Activated CD4-positive, alpha-beta T cell treated with anti-CD3 and anti-CD28 coated beads for 4 hours (primary cell): ENCODE measurements around the gene ADAT3.
A peak's percentile ranks its signal among the peaks of the same experiment; 100 is the strongest.

Source experiments
- DNase-seq, 2 donors: peaks; one replicate each; pipeline ENCODE4 v3.0.0-alpha.2; 2020

ADAT3 gene

DNA sequence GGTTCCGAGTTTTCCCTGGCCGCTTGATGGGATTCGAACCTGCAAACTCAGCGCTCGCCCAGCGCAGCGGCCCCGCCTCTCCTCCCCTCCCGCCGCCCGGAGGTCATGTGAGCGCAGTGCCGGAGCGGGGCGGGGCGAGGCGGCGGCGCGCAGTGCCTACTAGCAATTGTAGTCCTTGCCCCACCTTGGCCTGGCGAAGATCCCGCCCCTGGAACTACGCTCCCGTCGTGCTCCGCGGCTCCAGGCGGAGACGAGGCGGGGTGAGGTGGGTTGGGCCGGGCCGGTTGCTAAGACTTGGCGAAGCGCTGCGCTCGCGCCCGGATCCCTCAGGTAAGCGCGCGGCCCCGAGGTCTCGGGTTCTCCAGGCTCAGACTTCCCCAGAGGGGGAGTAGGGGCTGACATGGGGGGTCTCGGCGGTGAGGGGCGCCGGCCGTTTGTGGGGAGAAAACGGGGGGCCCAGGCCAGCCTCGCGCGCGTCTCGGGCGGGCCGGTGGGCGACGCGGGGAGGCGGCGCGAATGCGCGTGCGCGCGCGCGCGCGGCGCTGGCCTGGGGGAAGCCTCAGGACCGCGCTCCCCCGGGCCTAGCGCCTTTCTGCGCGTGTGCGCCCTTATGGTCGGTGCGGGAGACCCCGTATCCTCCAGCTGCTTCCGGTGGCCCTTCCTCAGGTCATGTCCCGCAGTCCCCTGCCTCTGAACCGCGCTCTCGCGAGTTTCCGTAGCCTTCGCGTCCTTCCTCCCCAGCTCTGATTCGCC lies at the start of gene ADAT3, which contains the start of gene SCAMP4:
TSS of gene ADAT3 (plus strand) at position 290 of the 753 bp plus-strand sequence. CDS start 6,649 bp downstream, outside the sequence.
TSS of gene SCAMP4 (plus strand) at position 290 of the 753 bp plus-strand sequence. CDS start 9,621 bp downstream, outside the sequence.
- peak; percentile 97 to 98 for DNase-seq

DNA sequence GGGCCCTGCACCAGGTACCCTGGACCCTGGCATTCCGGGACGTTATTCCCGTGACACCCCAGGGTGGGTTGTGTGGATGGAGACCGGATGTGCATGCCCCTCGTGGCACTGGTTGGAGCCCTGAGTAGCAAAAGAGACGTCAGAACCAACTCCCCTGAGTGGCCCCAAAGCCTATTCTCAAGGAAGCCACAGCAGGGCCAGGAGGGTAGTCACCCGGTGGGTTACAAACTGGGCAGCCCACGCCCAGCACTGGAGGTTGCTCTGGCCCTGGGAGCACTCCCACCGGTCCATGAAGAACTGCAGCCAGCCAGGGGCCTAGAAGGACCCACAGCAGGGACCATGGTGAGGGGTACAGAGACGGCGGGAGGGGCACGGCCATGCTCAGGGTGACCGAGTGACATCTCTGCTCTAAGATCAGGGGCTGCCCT lies 49.4 kb upstream of the ADAT3 start:
- DNase-seq = no peak

- no peak for DNase-seq
These were observed 48.9 kb upstream of the ADAT3 start for GRCh38 chr19:1856345-1856697.

- DNase-seq = peak; percentile 63 to 72
These were observed 48.2 kb upstream of the ADAT3 start for GRCh38 chr19:1856698-1857603.

GRCh38 chr19:1857648-1858326 lies 47.4 kb upstream of the ADAT3 start:
- no peak for DNase-seq

DNA sequence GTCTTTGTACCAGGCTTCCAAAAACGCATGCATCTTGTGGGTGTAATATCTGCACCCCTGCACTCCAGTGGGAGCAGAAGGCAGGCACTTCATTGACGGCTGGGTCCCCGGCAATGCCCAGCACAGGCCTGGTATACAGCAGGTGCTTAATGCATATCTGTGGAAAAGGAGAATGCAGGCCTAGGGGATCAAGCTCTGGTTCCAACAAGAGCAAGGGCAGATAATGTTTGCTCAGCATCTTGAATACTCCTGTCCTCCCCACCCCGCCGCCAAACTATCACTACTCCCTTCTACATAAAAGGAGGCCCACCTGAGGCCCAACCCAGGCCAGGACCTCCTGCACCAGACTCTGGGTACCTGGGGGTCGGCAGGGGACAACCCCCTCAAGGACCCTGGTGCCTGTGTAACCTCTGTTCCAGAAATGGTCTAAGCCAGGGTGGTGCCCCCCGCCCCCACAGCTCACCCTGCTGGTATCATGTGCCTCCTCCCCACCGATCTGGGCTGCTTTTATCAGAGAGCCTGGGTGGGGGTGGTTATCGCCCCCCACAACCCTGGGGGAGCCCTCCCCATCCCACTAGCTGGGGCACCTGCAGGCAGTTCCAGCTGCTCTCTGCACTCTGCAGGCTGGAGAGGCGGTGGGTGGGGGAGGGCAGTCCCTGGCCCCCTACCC lies 46.7 kb upstream of the ADAT3 start:
- no peak for DNase-seq

DNA sequence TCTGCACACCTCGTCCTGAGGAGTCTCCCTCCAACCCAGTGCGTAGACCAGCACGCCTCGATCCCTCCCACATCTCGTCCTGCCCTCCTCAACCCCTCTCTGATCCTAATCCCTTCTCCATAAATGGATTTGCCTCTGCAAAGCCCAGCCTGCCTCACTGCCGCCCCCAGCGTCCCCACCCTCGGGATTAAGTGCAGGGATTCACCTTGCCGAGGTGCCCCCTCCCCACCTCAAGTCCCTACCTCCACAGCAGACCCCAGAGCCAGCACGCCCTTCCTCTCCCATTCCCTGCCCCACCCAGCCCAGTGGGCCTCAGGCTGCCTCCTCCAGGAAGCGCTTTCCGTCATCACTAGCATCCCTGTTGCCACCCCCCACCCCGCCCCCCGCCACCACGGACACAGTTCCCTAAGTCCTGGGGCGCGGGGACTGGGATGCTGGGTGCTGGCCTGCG lies 45.8 kb upstream of the ADAT3 start:
- no peak for DNase-seq

DNA sequence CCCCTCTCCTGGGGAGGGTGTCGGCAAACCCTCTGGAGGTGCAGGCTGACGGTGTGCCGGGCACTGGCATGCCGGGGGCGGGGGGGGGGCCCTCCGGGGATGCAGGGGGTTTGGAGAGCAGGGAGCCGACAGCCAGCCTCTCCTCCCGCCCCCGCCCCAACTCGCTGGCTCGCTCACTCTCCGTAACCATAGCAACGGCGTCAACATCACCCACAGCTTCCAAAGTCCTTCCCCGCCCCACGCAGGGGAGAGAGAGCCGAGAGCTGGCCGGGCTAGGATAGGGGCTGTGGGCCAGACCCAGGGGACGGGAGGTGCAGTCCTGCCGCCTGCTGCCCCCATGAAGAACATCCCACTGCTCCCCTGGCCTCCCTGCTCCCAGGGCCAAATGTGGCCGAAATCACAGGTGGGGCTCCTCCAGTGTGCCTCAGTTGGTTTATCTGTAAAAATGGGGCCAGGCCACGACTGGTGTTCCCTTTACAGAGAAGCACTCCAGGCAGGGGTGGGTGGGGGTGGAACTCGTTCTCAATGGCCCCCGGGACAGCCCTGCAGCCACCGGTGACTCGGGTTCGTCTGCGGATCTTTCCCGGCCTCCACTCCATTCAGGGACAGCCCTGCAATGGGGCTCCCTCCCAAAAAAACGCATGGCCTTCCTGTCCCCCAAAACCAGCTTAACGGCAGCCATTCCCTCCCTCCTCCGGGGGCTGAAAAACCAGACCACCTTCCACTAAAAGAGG lies 45.0 kb upstream of the ADAT3 start:
- DNase-seq = peak; percentile 70 to 72

DNA sequence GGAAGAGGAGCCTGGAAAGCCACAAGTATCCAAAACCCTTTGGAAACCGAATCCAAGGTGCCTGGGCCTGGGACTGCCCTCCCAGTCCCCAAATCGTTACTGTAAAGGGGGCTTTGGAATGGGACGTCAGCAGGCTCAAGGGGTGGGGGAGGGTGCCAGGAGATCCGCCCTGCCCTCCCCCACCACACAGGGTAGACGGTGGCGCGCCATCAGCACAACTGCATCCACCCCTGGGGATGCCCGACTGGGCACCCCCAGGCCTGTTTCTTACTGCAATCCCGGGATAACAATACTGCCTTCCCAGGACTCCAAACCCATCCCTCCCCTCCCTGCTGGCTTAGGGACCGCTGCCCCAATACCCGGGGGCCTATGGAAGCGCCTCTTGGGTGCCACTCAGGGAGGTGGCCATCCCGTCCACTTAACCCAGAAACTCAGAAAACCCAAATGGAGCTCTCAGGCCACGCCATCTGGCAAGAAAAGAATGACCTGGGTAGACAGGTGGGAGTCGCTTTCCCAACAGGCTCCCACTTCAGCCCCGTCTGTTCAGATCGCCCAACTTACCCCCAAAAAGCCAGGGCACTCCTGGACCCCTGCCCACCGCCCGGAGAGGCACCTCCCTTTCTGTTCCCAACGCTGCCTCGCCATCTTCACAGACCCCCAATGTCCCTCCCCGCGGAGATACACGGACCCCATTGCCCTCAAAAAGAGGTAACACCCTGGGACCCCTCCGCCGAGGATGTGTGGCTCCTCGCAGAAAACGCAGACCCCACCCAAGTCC lies 44.2 kb upstream of the ADAT3 start:
- DNase-seq = no peak

GRCh38 chr19:1861599-1862031 lies 43.6 kb upstream of the ADAT3 start:
- no peak for DNase-seq

DNA sequence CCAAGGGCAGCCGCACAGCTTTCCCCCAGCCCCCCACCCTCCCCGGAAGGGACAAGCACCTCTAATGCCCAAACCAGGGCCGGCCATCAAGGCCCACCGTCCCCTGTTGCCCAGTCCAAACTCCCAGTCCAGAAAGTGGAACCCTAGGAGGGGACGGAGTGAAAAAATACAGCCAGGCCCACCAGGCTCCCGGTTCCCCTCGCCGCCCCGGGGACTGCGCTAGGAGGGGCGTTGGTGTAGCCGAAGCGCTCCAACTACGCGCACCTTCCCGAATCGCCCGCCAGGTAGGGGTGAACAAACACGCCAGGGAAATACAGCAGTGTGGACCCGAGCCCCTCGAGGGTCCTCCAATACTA lies 43.2 kb upstream of the ADAT3 start:
- no peak for DNase-seq

DNA sequence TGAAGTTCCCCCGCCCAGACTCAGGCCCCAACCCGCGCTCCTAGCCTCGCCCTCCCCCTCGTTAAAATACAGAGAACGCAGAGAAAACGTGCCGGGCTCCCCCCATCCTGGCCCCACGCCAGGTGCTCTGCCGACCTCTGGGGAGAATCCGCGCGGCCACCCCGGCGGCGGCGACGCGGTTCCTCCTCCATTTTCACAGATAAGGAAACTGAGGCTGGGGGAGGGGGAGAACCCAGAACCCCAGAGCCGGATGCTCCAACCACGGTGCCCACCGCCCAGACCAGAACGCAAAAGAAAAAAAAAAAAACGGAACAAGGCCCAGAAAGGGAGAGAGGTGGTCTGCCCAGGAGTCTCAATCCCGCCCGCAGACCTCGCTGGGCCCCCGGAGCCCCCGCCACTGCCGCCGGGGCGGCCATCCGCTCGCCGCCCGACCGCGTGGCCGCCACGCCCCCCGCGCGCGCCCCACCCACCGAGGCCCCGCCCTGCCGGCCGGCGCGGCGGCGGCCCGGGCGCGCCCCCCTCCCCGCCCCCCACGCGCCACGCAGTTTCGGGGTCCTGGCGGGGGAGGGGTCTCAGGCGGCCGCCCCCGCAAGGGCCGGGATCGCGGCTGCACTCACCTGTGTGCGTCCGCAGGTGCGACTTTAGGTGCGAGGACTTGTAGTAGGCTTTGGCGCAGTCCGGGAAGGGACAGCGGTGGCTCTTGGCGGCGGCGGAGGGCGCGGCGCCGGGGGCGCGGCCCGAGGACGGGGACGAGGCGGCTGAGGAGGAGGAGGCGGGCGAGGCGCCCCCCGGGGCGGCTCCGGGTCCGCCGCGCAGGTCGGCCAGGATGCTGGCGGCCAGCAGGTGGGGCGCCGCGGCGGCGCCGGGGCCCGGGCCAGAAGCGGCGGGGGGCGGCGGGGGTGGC lies 42.5 kb upstream of the ADAT3 start:
- DNase-seq = peak; percentile 52 to 57

- no peak for DNase-seq
These were observed 41.9 kb upstream of the ADAT3 start, which contains the start of gene KLF16 for GRCh38 chr19:1863328-1863637. KLF16 (minus strand) TSS chr19:1863579; CDS start chr19:1863497, 82 bp downstream.

DNA sequence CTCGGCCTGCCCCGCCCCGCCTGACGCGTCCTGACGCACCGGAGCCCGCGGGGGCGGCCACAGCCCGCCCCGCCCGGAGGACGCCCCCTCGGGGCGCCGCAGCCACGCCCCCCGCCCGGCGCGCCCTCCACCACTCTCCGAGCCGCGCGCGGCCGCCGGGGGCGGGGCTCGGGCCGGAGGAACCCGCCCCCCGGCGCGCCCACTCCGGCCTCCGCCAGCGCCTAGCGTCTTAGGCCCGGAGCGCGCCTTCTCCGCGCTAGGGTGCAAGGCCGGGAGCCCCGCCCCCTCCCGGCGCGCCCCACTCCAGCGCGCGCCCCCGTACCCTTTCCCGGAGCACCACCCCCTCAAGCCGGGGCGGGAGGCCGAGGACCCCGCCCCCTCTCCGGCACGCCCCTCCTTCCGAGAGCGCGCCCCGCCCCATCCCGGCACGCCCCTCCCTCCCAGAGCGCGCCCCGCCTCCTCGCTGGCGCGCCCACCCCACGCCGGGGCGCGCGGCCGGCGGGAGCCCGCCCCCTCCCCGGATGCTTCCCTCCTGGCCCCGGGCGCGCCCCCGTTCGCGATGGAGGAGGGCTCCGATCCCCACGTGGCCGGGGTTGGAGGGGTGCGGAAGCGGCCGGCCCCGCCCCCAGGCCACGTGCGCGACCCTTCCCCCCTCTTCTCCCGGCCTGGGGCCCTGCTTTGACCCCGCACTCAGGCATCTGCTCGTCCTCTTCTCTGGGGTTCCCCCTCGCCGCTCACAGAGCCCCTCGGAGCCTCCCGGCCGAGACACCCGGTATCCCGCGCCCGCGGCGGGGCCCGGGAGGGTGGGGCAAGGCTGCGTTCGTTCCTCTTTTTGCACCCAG lies 41.3 kb upstream of the ADAT3 start:
- DNase-seq = peak; percentile 92 to 97

- DNase-seq = peak; percentile 55 to 60
These were observed 40.6 kb upstream of the ADAT3 start for GRCh38 chr19:1864480-1865171.

GRCh38 chr19:1865172-1866010 lies 39.8 kb upstream of the ADAT3 start:
- no peak for DNase-seq

GRCh38 chr19:1866693-1867348 lies 38.4 kb upstream of the ADAT3 start:
- DNase-seq = no peak
